LNCAP (cell line): ENCODE measurements around the gene EIPR1.

Experiments
- TF ChIP-seq, protein P1 (sequence below): fragments of 450-650 bp; IDR thresholded peaks from 2 replicates; pipeline ENCODE4 v1.5.1; 2017; ENCODE audit warnings: mild to moderate bottlenecking

Gene EIPR1

GRCh38 chr2:3147651-3148530 lies 229.7 kb downstream of the EIPR1 start:
- TF ChIP-seq, protein P1, sequence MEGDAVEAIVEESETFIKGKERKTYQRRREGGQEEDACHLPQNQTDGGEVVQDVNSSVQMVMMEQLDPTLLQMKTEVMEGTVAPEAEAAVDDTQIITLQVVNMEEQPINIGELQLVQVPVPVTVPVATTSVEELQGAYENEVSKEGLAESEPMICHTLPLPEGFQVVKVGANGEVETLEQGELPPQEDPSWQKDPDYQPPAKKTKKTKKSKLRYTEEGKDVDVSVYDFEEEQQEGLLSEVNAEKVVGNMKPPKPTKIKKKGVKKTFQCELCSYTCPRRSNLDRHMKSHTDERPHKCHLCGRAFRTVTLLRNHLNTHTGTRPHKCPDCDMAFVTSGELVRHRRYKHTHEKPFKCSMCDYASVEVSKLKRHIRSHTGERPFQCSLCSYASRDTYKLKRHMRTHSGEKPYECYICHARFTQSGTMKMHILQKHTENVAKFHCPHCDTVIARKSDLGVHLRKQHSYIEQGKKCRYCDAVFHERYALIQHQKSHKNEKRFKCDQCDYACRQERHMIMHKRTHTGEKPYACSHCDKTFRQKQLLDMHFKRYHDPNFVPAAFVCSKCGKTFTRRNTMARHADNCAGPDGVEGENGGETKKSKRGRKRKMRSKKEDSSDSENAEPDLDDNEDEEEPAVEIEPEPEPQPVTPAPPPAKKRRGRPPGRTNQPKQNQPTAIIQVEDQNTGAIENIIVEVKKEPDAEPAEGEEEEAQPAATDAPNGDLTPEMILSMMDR = no peak

- TF ChIP-seq, protein P1 = no peak
Measured at GRCh38 chr2:3146772-3147650, 230.6 kb downstream of the EIPR1 start.

- TF ChIP-seq, protein P1 = no peak
Measured at GRCh38 chr2:3146175-3146574, 231.4 kb downstream of the EIPR1 start.

DNA sequence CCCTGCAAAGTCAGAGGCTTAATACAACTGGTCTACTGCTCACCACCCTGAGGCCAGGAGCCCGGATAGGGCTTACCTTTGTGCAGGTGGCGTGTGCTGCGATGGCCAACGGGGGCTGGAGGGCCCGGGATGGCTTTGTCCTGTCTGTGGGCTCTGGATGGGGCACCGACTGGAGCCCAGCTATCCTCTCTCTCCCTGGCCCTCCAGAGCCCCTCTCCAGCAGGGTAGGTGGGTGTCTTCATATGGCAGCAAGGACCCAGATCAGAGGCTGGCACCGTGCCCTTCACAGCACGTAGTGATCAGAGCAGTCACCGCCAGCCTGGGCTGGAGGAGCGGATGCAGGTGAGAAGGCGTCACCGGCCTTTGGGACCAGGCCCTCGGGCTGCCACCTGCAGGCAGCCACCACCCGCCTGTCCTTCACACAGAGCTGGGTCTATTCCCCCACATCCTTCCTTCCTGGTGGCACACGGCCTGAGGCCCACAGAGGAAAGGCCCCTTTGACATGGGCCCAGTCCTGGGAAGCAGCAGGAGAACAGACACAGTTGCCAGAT lies 232.1 kb downstream of the EIPR1 start:
- TF ChIP-seq, protein P1 = no peak

DNA sequence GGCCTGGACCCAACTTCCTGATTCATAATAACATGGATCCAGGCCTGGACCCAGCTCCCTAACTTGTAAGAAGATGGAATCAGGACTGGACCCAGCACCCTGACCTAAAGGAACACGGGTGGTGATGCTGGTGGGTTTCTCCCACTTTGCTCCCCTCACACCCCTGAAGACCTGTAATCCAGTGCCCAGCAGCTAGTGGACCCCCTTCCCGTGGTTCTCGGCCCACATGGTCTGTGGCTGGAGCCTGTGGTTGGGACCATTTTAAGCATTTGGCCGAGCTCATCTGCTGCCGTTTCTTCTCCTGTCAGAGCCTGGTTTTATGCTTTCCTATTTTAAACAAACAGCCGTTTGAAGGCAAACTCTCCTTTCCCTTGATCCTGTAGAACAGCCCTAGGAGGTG lies 232.8 kb downstream of the EIPR1 start:
- TF ChIP-seq, protein P1 = no peak

DNA sequence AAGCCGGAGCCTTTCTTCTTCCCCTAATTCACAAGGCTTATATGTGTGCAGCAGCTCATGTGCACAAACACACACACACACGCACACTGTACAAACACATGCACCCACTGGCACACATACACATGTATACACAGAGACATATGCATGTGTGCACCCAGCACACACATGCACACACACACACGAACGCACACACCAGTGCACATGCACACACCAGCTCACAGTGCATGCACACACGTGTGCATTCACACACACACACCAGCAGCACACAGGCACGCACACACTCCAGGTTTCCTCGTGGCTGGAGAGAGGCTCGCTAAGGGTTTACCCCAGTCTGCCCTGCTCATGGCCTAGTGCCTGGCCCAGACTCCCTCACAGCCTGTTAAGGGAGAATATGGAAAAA lies 234.0 kb downstream of the EIPR1 start:
- TF ChIP-seq, protein P1 = no peak

- TF ChIP-seq, protein P1 = no peak
Measured at GRCh38 chr2:3142961-3143571, 234.6 kb downstream of the EIPR1 start.
